ENCODE results near the gene CA10.

The CA10 gene

DNA sequence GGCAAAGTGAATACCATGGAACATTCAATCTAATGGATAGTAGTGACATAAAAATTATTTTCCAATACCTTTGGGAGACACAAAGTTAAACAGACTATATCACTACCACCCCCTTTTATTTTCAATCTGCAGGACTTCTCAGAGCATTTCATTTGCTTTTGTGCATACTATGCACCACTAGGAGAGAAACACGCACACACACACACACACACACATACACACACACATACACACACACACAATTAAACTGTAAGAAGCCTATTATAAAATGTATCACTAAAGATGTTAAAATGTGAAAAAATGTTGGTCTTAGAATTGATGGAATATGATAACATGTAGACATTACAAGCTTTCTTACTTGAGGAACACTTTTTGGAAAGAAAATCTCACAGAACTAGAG, 331.4 kb downstream of the CA10 start:
- no peak for ATAC-seq
- TF ChIP-seq TSHZ2 (CRISPR knock-in tag; IDR thresholded peaks at IDR 0.05) (no peak), TOX (CRISPR knock-in tag; IDR thresholded peaks at IDR 0.05; ENCODE audit: borderline replicate concordance) (no peak), ESRRG (CRISPR knock-in tag; IDR thresholded peaks at IDR 0.05) (no peak), ZNF565 (CRISPR knock-in tag; conservative IDR thresholded peaks at IDR 0.05; ENCODE audit: low read depth) (no peak), CSDC2 (CRISPR knock-in tag; IDR thresholded peaks at IDR 0.05) (no peak), SNAI2 (CRISPR knock-in tag; IDR thresholded peaks at IDR 0.05) (no peak), ARNTL (CRISPR knock-in tag; IDR thresholded peaks at IDR 0.05; ENCODE audit: borderline replicate concordance, low read depth) (no peak), POU6F1 (CRISPR knock-in tag; IDR thresholded peaks at IDR 0.05; ENCODE audit: borderline replicate concordance, low read depth) (no peak), ZC3H10 (CRISPR knock-in tag; IDR thresholded peaks at IDR 0.05) (no peak), RARB (CRISPR knock-in tag; IDR thresholded peaks at IDR 0.05) (no peak)
- TF ChIP-seq, protein P1, sequence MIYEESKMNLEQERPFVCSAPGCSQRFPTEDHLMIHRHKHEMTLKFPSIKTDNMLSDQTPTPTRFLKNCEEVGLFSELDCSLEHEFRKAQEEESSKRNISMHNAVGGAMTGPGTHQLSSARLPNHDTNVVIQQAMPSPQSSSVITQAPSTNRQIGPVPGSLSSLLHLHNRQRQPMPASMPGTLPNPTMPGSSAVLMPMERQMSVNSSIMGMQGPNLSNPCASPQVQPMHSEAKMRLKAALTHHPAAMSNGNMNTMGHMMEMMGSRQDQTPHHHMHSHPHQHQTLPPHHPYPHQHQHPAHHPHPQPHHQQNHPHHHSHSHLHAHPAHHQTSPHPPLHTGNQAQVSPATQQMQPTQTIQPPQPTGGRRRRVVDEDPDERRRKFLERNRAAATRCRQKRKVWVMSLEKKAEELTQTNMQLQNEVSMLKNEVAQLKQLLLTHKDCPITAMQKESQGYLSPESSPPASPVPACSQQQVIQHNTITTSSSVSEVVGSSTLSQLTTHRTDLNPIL (CRISPR knock-in tag; IDR thresholded peaks at IDR 0.05; ENCODE audit: low read depth), result no peak
- TF ChIP-seq, protein P2, sequence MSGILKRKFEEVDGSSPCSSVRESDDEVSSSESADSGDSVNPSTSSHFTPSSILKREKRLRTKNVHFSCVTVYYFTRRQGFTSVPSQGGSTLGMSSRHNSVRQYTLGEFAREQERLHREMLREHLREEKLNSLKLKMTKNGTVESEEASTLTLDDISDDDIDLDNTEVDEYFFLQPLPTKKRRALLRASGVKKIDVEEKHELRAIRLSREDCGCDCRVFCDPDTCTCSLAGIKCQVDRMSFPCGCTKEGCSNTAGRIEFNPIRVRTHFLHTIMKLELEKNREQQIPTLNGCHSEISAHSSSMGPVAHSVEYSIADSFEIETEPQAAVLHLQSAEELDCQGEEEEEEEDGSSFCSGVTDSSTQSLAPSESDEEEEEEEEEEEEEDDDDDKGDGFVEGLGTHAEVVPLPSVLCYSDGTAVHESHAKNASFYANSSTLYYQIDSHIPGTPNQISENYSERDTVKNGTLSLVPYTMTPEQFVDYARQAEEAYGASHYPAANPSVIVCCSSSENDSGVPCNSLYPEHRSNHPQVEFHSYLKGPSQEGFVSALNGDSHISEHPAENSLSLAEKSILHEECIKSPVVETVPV (CRISPR knock-in tag; IDR thresholded peaks at IDR 0.05), result no peak

DNA sequence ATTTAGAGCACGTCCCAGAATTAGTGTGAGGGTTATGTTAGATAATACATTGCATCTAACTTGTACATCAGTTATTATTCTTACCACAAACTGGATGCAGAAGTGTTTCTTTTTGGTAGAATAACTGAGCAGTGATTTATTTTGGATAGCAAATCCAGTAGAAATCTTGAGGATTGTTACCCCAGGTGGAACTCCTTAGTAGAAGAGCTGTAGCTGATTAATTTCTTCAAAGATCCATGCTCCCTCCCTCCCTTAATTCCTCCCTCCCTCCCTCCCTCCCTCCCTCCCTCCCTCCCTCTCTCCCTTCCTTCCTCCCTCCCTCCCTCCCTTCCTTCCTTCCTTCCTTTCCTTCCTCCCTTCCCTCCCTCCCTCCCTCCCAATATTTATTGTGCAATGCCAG, 337.7 kb downstream of the CA10 start:
- ATAC-seq, result no peak
- TF ChIP-seq RARB (CRISPR knock-in tag; IDR thresholded peaks at IDR 0.05), result no peak
- no peak for TF ChIP-seq ESRRG (CRISPR knock-in tag; IDR thresholded peaks at IDR 0.05)
- no peak for TF ChIP-seq ZC3H10 (CRISPR knock-in tag; IDR thresholded peaks at IDR 0.05)

DNA sequence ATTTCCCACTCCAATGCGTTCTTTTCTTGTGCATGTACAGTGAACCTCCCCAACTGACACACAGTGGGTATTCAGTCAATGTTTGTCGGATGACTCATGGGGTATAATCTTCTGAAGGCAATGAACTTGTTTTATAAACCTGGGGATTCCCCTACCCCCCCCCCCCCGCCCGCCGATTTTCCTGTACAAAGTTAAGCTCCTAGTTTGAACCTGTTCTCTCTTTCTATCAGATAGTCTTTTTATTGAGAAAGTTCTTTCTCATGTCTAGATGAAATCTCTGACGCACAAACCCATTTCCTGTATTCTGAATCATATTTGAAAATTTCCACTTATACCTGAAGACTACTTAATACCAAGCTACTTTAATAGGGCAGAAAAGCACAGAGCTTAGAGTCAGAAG, 338.3 kb downstream of the CA10 start:
- TF ChIP-seq ZFP30 (CRISPR knock-in tag; IDR thresholded peaks at IDR 0.05) (no peak), POU6F1 (CRISPR knock-in tag; IDR thresholded peaks at IDR 0.05; ENCODE audit: borderline replicate concordance, low read depth) (no peak), ARNTL (CRISPR knock-in tag; IDR thresholded peaks at IDR 0.05; ENCODE audit: borderline replicate concordance, low read depth) (no peak), CSDC2 (CRISPR knock-in tag; IDR thresholded peaks at IDR 0.05) (no peak), TOX (CRISPR knock-in tag; IDR thresholded peaks at IDR 0.05; ENCODE audit: borderline replicate concordance) (no peak), SNAI2 (CRISPR knock-in tag; IDR thresholded peaks at IDR 0.05) (no peak), PPARA (CRISPR knock-in tag; IDR thresholded peaks at IDR 0.05; ENCODE audit: borderline replicate concordance) (no peak), ZNF70 (CRISPR knock-in tag; IDR thresholded peaks at IDR 0.05) (no peak), RARB (CRISPR knock-in tag; IDR thresholded peaks at IDR 0.05) (no peak)
- TF ChIP-seq, protein P1 (CRISPR knock-in tag; IDR thresholded peaks at IDR 0.05; ENCODE audit: low read depth), result no peak
- no peak for ATAC-seq
